GDM1 (cell line): ENCODE measurements around the gene HMGB4.

ENCODE experiments used
- DNase-seq: peaks from one replicate; lab custom pipeline; 2025; lab: John Stamatoyannopoulos, UW

HMGB4 gene

DNA sequence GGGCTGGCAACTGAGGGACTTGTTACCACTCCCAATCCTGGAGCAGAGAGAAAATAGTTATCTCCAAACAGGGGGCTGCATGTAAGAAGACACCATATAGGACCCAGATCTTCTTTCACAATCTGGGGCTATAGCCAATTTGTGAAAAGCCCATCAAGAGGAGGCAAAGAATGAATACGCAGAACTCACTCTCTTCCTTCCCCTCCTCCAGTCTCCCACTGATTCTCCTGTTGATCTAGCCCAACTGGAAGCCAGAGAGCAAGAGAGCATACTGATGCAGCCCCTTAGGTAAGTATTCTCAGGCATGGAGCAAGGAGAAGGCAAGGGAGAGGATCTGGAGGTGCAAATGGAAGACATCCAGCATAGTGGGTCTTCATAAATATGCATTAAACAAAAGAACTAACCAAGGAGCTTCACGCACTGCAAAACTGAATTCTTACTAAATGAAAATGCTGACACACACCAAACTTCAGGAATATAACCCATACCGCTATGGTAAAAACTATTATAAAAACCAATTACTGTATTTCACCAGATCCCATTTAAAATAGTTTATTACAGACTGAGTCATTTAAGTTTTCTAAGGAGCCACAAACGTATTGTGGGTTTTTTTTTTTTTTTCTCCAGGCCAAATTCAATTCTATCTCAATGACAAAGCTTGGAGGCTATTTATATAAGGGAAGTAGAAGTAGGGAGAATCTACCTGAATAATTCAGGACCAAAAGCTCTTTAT is 15.5 kb upstream of the HMGB4 start:
- no peak for DNase-seq

DNA sequence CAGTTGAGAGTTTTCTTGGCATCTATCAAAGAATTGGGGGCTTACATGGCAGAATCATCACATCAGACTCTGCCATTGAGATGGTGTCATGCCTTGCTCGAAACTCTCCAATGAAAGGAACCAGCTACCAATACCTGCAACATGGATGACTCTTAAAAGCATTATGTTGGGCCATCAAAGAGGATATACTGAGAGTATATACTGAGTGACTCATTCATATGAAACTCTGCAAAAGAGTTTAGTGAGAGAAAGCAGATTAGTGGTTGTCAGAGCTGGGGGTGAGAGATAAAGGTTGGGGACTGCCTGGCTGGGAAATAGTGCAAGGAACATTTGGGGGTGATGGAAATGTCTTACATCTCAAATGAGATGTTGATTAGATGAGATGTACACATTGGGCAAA is 14.7 kb upstream of the HMGB4 start:
- DNase-seq = no peak

DNA sequence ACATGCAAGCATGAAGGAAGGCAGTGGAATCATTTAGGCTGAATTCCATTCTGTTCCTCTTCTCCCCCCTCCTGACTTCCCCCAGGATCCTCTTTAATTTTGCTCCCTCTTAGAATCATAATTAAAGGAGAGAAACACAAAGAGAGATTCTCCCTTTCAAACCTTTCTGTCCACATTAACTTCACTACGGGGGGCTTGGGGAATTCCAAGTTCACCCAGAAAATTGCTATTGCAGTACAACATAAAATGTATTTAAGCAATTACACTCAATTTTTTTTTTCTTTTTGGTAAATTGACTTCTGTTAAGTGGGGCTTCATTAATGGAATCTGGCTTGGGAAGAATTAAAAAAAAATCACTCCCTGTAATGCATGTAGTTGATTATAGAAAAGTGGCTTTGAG is 13.4 kb upstream of the HMGB4 start:
- no peak for DNase-seq

DNA sequence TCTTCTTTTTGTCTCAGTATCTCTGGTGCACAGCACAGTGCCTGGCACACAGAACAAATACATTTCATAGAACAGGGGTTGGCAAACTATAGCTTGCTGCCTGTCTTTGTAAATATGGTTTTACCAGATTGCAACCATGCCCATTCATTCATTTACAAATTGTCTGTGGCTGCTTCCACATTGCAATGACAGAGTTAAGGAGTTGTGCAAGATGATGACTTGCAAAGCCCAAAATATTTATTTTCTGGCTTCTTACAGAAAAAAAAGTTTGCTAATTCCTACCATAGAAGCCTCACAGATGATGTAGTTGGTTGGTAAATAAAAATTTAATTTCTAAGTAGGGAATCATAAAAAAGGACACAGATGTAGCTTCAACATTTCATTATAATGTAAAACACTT is 11.2 kb upstream of the HMGB4 start:
- no peak for DNase-seq

DNA sequence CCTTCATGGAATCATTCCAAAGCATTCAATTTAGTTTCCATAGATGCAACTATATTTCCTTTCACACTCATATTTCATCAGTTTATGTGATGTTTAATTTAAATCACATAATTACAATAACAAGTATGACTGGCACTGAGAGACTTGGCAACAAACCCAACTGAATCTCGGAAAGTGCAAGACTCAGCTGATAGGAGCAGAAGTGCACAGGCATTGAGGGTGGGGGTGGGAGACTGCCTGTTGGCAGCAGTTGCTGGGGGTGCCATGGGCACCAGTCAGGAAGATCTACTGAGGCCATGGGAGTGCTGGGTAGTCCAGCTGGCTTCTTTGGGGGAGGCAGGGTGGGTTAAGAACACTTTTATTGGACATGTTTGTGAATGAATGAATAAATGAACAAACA is 10.4 kb upstream of the HMGB4 start:
- DNase-seq = no peak

DNA sequence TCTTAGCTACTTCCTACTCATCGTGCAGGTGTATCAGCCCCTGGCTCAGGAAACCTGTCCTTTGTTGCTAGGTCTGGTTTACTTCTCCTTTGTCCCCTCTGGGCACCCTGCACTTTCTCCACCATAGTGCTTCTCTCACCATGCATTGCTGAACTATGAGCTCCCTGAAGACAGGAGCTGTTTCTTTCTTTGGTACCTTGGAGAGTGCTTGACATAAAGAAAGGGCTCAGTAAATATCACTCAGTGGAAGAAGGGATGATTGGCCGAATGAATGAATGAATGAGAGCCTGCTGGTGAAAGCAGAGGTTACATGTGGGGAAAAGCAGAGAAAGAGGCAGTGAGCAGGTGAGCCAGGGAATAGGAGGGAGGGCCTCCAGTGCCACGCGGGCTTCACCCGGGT is 9.8 kb upstream of the HMGB4 start:
- DNase-seq = no peak

DNA sequence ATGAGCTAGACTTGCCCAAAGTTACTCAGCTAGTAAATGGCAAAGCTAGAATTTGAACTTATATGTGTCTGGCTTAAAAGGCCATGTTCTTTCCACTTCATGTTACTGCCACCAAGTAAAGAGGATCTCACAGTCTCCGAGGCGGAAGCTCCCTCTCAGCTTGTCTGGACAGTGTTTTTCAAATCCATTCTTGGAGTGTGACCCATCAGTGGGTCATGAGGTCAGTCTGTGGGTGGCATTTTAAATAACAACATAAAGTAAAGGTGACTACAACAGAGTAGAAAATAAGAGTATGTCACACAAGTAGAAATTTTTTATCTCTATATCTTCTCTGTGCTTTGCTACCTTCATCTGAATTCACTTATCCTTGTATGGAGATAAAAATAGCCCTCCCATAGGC is 3.2 kb upstream of the HMGB4 start:
- DNase-seq = no peak

DNA sequence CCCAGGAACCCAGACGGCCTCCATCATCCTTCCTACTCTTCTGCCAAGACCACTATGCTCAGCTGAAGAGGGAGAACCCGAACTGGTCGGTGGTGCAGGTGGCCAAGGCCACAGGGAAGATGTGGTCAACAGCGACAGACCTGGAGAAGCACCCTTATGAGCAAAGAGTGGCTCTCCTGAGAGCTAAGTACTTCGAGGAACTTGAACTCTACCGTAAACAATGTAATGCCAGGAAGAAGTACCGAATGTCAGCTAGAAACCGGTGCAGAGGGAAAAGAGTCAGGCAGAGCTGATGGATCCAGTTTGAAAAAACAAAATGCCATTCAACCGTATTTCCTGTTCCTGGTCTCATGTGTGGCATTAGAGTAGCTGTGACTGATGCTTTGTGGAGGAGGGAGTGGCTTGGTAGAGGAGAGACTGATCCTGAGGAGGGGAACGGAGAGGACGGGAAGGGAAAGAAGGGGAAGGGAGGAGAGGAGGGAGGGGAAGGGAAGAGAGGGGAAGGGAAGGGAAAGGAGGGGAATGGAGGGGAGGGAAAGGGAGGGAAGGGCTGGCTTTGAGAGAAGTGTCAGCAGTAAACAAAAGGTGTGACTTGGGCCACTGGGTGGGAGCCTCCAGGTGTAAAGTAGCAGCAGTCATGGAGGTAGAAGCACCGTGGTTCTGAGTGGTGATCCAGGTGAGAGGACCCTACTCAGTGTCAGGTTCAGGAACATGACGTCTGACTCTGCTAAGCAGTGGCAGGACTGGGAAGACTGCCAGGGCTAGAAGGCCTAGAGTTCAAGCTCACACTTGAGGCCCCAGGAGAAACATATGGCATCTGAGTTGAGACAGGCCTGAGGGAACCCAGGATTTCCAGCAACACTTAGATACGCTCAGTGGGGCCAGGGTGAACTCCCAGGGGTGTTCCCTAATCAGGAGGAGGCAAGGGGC is 846 bp downstream of the HMGB4 start:
- DNase-seq = no peak

DNA sequence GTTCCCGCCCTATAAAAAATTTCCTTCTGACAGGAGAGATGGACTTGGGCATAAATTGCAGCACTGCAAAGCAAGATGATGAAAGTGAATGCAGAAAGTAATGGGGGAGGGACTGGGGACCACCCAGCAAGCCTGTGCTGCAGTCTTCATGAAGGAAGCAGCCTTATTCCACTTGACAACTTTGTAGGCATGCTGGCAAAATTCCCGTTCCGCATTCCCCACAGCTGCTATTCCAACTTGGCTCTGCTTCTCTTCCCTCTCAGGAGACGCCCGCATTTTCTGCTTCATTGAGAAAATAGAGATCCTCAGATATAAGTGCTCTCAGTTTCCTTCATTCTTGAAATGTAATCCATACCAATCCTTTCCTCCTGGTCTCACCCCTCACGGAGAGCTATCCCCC is 2.4 kb downstream of the HMGB4 start:
- DNase-seq = no peak

DNA sequence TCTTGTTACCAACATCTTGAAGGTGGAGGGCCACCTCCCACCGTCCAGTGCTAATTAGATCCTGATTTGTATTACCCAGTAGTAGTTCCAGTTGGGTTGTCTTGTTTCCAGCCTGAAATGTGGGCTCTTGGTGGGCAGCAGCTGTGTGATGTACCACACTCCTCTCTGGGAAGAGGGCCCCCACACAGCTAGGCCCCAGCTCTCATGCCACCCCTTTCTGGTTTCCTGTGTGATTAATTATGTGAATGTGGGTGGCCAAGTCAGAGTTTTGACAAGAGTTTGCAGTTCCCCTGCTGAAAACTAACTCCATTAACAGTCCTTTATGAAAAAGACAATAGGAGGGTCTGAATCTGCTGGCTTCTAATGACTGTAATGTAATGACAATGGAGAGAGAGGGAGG is 3.8 kb downstream of the HMGB4 start:
- no peak for DNase-seq

DNA sequence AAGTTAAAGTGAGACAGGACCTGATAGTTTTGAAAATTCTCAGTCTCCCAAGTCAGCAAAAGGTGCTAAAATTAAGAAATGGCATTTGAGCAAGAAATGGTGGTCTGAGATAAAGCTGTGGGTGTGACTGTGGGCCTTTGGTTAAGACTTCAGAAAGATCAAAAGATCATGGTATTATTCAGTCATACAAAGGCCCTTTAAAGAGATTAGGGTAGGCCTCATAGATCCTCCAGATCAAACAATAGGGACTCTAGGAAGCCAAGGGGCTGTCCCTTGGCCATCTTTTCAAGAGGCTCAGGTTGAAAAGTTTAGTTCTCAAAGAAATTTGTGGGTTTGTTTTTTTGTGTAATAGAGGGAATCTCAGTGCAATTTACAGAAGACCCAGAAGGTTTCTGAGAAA is 8.4 kb downstream of the HMGB4 start:
- DNase-seq = no peak

DNA sequence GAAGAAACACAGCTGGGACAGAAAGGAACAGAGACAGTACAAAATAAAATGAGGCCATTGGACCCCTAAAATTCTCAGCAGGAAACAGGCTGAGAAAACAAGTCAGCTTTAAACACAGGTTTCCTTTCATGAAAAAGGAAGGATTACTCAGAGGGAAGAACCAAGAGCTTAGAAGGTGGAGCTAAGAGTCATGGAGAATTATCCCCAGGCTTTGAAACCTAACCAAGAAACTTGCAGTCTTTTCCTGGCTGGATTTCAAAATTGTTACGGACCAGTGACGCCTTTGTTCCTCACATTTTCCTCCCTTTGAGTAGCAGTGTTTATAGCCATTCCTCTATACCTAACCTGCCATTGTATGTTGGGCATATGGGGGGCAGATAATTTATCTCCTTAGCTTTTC is 8.8 kb downstream of the HMGB4 start:
- no peak for DNase-seq

DNA sequence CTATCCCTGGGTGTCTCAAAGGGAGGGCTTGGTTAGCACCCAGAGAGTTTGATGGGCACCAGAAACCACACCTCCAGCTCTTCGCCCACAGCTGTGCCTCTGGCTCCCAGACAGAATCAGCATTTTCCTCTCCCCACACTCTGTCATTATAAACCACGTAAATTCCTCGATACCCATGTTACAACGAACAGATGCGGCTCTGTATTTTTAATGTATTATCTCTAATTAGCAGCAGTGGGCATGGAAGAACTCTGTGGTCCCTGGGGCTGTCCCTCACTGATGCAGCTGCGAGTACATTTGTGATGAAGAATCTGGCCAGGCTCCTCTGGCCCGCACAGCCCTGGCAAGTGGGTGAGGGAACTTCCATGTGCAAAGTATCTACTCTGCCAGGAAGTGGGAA is 10.8 kb downstream of the HMGB4 start:
- DNase-seq = no peak

DNA sequence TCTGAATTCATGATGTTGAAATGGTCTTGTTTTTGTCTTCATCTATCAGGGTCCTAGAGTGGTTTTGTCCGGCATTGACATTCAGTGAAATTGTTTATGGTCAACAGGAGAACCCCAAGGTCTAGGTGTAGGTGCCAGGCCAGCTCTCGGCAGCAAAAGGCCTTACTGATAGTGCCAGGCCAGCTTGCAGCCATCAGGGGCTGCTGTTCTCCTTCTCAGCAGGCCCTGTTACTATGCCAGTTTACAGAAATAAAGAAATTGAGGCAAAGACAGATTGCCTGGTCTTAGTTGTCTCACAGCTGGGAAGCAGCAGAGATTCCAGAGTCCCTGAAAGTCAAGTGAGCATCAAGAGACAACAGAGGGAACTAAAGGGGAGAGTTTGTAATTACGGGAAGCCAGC is 12.0 kb downstream of the HMGB4 start:
- DNase-seq = no peak

DNA sequence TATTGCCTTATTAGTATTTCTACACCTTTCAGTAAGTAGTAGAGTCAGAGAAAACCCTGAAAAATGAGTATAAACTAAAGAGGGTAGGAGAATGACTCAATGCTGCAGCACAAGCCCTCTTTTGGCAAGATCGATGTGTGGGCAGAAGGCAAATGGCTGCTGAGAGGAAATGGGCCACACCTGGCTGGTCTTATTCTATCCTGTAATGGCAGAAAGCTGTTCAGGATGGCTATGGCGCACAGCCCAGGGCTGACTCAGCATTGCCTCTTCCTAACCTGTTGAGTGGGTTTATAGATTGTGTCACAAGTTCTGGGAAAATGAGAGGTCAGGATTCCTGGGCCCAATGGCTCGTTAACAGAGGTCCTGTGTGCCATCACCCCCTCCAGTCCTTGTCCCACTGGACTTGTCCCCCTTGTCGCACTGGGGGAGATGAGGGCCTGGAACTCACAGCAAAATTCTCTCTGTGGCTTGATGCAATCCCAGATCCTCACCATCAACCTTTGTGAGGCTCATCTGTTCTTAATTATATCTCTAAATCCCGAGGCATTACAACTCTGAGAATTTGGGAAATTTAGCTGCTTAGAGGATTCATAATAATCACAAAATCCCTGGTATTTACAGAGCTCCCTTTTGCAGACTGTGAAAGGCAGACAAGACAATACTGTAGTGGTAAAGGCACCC is 13.2 kb downstream of the HMGB4 start:
- DNase-seq = no peak

DNA sequence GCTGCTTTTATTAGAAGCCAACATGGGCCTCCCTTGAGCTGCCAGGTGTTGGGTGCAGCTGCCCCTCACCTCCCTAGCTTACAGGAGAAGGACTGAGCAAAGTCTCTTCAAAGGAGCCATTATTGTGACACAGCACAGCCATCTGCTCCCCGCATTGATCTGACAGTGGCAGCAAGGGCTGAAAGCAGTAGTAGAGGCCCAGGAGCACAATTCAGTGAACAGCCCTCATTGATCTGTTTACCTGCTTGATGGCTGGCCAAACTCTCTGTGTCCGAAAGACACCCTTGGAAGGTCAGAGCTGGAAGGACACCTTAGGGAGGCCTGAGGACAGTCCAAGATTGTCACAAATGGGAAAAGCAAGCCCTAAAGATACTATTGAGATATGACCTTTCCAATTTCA is 14.5 kb downstream of the HMGB4 start:
- no peak for DNase-seq

DNA sequence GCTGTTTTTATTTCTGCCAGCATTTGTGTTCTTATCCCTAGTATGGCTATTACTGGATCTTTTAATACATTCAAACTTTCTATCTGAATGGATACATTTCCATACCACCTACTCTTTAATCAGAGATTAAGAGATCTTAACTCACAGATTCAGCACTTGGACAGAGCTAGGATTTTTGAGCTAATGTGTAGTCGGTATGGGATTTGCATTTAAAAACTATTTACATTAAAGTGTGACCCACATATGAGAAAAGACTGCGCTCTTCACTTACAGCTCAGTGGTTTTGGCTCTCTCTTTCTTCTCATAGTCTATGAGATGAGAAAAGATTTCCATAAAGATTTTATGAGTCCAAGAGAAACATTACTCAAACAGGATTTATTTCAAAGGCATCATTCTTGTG is 16.4 kb downstream of the HMGB4 start:
- DNase-seq = no peak

DNA sequence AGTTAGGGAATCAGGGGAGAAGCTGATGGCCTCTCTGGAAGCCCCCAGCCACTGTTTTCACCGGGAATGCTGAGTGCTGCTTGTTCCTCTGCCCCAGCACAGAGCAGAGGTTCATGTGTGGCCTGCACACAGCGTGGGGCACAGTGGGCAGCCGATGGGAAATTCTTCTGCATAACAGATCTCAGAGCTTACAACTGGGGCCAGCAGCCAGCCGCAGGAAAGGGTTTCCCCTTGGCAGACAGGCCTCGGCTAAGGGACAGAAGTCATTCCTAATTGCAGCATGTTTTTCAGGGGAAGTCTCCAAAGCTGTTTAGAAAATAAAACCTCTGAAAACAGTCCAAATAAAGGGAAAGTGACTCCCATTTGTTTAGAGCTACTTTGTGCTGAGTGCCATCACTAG is 22.6 kb downstream of the HMGB4 start:
- DNase-seq = no peak

DNA sequence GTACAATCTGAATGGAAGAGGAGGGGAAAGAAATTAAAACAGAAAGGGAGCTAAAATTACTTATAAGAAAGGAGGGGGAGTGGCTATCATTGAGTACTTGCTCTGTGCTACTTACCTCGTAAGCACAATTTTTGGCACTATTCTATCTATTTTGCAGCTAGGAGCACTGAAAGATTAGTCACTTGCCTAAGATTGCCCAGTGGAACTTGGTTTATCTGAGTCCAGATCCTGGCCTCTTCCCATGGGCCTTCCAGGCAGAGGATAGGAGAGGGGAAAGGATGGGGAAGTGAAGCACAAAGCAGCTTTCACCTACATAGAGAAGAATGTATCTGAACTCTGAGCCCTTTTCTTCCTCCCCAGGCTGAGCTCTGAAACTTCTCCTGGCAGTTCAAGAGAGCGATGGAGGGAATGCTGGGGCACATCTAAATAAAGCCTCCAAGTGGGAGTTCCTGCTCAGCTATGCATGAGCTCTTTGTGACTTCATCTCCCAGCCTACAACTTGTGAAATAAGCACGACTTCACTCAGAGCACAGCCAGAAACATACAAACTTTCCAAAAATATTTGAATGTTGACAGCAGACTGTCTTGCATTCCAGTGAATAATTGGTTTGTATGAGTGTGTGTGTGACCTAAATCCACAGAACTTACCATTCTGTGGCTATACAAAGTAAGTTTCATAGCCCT is 29.4 kb downstream of the HMGB4 start:
- no peak for DNase-seq

DNA sequence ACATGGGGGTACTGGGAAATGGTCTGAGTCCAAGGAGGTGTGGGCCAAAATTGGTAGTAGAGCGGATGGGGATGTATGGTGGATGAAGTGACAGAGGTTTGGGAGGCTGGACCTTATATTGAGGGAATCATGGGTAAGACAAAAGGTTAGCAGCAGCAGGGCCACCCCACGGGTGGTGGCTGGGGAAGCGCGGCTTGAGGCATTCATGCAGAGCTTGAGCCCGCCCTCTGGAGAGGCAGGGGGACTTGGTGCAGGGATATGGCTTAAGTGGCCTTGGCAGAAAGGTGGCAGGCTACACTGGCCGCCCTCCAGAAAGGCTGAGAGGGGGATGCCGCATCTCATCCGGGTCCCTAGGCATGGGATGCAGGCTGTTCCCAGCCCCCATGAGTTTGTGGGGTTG is 31.5 kb downstream of the HMGB4 start:
- DNase-seq = no peak

DNA sequence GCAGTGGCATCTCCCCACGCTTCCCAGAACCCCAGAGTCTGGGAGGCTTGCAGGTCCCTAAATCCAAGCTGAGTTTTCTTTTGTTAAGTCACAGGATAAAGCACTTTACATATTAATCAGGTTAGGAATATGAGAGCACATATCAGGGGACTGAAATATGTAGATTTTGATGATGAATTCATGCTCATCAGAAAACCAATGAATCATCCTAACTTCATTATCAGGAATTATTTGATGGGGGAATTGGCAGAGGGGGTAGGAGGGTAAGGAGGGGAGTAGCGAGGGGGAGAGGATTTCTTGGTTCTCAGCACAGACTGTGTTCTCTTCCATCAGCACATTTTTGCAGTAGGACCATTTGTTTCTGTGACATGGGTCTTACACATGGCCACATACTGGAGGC is 32.1 kb downstream of the HMGB4 start:
- no peak for DNase-seq

DNA sequence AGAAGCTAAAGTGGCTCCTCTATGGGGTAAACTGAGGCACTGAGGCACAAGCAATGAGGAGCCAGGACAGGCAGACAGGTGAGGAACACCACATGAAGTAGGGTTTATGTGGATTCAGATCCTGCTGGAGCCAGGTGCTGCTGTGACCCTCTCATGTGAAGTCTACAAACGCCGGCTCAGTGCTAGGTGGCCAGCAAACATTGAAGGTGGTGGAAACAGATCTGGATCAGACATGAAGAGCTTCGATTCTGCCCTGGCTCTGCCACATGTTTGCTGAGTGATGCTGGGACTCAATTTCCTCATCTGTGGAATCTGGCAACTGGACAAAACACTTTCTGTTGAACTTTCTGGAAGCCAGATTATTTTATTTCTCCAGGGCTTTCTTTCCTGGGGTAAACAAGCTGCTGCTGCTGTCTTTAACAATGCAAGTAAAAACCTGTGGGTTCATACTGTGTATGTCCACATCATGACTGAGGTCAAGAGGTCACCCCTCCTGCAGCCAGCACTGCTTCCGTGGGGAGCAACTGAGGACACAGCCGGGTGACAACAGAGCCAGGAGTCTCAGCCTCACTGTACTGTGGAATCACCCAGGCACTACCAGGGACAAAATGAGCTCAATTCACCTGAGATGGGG is 33.3 kb downstream of the HMGB4 start:
- no peak for DNase-seq
